Umbilical cord (tissue), 2 donors: Measurements from ENCODE around the gene CA11. TPM values are rescaled to one million over a fixed set of nuclear protein-coding genes. Genes with fewer than 3 reads are reported as not detected.
"Not testable (repeated sequence)": the region's sequence is repeated elsewhere in the genome, so short reads cannot be mapped to it uniquely, and the experiment has no call there.

ENCODE experiments used
- DNase-seq: peaks from one replicate; pipeline ENCODE4 v3.0.0-alpha.2; 2015; ENCODE audit warnings: low spot score
- total RNA-seq: library from RNA; depleted of rRNA; stranded (reverse); fragments of >200 nt; gene quantifications from one replicate; pipeline ENCODE4 v1.2.3, GENCODE V29; 2014; ENCODE audit warnings: low replicate concordance; ENCODE audit not compliant: insufficient read depth

The CA11 gene
- total RNA-seq, 1 donor from 2014 or later, result not detected

DNA sequence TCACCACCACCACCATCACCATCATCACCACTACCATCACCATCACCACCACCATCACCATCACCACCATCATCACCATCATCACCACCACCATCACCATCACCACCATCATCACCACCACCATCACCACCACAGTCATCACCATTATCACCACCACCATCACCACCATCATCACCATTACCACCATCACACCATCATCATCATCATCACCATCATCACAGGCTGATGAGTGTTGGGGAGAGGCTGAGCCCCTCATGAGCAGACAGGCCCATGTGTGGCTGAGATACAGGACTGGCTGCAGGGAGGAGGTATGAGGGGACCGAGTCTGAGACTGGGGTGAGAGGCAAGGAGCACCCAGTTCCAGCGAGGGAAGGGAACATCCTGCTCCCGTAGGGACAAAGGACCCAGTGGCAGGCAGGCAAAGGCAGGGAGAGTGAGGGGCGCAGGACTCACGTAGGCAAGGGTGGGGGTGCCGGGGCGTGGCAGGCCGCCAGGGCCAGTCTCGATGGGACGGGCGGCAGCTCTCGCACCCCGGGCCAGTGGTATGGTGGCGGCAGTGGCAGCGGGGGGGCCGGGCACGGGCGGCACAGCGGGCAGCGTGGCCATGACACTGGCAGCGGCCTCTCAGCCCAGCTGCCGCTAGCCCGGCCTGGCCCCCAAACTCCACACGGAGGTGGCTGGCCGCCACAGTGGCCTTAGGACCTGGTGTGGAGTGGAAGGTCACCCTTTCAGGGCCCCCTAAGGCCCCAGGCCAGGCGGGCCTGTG lies 24.1 kb upstream of the CA11 start:
- no peak for DNase-seq

DNA sequence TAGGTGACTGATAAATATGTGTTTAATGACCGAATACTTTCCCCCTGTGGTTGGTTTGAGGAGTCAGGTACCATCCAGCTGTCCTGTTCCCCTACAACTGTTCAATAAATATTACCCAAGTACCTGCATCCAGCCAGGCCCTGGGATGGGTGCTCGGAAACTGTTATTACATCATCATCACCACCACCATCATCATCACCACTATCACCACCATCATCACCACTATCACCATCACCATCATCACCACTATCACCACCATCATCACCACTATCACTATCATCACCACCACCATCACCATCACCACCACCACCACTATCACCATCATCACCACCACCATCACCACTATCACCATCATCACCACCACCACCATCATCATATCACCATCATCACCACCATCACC lies 22.8 kb upstream of the CA11 start:
- no peak for DNase-seq

DNA sequence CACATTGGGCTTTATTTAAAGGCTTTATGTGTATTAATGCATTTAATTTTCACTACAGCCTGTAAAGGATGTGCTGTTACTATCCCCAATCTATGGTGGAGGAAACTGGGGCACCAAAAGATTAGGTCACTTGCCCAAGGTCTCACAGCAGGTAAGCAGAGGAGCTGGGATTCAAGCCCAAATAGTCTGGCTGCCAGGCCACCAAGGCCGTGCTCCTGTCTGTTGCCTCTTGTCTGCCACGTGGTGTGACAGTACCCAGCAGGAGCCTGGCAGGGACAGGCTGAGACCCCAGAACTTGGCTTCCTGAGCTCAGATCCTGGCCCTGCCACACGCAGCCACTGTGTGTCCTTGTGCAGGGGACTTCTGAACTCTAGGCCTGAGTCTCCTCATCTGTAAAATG lies 22.3 kb upstream of the CA11 start:
- no peak for DNase-seq

DNA sequence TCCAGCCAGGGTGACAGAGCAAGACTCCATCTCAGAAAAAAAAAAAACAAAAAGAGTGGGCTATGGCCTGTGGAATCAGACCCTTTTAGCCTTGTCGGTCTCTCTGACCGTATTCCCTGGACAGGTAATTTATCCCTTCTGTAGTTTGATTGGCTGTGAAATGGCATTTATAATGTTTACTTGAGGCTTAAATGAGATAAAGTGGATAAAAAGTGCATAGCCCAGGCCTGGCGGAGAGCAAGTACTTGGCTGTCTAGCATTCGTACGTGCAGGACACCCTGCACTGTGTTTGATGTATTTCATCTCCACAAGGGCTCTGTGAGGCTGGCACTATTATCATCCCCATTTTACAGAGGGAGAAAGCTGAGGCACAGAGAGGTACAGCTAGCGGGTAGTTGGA lies 19.8 kb upstream of the CA11 start:
- DNase-seq, result no peak

DNA sequence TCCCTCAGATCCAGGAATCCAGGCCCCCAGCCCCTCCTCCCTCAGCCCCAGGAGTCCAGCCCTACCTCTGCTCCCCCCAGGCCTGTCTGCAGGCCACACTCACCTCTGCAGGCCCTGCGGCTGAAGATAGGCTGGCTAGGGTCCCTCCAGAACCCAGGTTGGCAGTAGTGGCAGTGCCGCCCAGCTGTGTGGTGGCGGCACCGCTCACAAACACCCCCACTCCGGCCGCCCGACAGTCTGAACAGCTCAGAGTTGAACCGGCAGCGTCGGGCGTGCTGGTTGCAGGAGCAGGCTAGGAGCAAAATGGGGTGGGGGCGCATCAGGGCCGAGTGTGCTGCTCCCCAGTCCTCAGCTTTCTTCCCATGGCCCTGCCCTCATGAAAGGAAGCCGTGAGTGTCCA lies 18.5 kb upstream of the CA11 start:
- no peak for DNase-seq

DNA sequence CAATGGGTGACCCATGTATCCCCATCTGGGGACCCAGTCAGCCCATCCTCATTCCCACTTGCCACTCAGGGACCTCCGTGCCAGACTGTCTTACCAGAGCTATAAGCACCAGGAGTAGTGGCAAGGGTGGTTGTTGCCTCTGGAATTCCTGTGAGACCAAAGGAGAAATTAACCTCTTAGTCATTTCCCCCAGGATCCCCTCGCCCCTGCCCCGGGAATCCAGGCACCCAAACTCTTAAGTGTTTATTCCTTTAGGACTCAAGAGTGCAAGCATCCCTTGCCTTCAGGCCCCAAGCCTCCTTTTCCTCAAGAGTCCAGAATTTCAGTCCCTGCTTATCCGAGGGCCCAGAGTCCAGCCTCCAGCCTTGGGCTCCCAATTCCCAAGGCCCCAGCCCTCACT lies 17.7 kb upstream of the CA11 start:
- DNase-seq, result no peak

DNA sequence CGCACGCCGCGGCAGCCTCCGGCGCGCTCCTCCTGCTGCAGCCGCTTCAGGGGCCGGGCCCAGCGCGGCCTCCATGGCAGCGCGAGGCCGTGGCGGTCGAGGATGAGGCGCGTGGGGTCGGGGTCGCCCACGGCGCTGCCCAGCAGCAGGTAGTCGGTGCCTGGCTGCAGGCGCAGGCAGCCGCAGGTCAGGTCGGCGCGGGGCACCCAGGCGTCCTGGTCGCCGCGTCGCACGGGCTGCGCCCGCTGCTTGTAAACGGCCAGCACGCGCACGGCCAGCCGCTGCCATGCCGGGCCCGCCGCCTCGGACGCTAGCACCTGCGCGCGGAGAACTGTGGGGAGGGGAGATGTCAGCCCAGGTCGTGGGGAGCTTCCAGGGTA lies 15.7 kb upstream of the CA11 start:
- no peak for DNase-seq

DNA sequence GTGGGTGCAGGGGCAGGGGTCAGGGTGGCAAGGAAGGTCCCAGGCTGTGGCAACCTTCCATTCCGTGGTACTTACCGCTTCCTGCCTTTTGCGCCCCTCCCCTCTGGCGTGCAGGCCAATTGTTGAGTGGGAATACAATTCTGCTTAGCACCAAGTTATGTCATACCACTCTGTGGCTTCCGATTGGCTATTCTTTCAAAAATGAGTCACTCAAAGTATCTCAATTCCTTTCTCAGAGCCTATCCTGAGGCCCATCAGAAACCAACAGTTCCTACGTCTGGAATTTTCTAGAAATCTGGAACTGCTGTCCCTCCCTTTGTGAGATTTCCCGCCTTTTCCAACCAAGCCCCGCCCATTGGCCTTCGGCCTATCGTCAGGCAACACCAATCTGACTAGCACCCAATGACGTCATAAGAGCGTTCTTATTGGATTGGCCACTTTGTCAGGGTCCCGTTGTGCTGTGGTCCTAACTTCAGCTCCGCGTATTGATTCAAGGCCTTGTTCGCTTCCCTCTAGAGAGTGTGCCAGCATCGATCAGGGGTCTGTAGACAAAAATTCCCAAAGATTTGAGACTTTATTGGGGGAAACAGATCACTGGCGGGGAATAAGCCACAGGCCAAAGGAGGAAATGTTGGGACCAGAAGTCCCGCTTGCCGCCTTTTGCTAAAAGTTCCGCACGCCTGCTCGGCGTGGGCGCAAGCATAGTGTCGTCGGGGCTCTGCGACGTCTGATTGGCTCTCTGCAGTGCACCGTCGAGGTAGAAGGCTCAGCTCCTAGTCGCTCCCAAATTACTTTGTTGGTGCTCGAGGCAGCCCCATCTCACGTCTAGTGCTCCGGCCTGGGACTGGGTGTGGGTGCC lies 15.1 kb upstream of the CA11 start:
- peak; percentile 87 for DNase-seq

DNA sequence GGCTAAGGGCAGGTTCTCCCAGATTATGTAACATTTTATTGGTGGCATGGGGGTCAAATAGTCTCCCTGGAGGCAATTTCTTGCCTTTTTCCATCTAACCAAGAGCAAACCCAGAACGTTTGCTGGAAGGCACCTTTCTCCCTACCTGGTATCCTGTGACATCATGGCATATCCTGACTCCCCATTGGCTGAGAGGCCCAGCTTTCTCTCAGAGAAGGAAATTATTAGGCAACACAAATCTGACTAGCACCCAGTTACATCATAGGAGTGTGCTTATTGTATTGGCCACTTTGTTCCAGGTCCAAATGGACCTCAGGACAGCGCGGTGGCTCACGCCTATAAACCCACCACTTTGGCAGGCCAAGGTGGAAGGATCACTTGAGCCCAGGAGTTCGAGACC lies 13.8 kb upstream of the CA11 start:
- DNase-seq, result no peak

DNA sequence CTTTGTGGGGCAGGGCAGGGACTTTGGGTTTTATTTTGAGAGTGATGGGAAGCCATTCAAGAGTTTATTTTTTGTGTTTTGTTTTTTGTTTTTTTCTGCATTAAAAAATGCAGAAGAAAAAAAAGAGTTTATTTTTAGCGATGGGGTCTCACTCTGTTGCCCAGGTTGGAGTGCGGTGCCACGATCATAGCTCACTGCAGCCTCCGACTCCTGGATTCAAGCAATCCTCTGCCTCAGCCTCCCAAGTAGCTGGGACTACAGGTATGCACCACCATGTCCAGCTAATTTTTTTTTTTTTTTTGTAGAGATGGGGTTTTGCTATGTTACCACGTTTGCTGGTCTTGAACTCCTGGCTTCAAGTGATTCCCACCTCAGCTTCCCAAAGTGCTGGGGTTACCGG lies 12.5 kb upstream of the CA11 start:
- DNase-seq, result no peak

DNA sequence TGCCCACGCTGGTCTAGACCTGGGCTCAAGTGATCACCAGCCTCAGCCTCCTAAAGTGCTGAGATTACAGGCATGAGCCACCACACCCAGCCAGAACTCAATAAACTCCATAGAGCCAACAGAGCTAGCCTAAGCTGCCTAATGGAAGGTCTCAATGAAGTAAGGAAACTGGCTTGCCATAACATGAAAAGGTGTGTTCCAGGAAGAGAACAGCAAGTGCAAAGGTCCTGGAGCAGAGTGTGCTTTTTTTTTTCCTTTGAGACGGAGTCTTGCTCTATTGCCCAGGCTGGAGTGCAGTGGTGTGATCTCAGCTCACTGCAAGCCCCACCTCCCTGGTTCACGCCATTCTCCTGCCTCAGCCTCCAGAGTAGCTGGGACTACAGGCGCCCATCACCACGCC lies 11.8 kb upstream of the CA11 start:
- not testable (repeated sequence) for DNase-seq

DNA sequence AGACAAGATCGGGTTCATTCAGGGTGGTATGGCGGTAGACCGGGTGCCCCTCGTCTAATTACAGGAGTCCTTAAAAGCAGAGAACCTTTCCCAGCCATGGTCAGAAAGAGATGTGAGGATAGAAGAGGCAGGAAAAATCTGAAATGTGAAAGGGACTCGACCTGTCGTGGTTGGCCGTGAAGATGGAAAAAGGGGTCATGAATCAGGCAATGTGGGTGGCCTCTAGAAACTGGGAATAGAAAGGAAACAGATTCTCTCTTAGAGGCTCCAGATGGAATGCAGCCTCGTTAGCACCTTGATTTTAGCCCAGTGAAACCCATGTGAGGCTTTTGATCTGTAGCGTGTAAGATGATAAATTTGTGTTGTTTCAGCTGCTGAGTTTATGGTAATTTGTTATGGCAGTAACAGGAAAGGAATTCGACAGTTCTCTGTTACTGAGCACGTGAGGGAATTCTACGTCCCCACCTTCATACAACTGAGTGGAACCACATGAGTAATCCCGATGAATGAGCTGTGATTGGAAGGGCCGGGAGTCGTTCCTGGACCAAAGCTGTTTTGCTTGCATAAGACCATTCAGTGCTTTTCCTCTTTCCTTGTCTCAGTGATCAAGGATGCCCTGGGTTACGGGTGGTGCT lies 11.0 kb upstream of the CA11 start:
- DNase-seq, result no peak

DNA sequence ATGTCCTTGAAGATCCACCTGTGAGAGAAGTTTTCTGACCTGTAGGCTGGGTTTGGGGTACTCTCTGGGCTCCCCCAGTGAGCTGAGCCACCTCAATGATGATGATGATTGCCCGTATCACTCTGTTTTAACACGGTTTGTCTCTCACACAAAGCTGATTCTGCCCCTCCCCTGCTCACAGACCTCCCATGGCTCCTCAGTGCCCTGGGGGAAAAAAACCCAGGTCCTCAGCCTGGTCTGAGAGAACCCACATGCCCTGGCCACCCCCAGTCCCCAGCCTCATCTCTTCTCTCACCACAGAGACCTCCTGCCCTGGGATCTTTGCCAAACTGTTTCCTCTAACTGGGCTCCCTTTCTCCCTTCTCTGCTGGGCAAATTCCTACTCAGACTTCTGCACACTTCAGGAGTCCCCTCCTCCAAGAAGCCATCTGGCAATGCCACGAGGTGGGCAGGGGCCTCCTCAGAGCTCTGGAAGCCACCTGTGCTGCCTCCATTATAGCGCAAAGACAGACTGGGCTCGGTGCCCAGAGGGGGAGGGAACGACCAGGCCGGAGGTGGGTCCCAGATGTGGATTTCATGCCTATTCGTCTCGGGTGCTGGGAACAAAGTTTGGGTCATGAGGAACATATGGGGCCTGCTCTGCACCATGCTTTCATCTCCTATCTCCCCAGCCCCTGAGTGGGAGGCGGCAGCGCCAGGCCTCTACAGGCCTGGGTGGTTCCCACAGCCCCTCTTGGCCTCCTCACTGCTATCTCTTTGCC lies 8.5 kb upstream of the CA11 start:
- DNase-seq, result no peak

DNA sequence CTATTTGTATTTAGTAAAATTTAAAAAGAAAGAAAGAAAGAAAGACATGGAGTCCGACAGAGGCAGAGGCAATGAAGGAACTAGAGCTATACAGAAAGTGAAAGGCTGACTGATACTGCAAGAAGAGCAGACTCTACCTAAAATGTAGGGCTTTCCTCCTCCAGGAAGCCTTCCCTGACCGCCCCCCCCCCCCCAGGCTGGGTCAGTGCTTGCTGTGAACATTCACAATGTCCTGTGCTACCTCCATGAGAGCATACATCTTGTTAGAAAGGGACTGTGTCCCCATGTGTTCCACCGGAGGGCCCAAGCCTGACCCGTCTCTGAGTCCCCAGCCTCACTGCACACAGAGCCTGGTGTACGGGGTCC lies 5.7 kb upstream of the CA11 start:
- no peak for DNase-seq

DNA sequence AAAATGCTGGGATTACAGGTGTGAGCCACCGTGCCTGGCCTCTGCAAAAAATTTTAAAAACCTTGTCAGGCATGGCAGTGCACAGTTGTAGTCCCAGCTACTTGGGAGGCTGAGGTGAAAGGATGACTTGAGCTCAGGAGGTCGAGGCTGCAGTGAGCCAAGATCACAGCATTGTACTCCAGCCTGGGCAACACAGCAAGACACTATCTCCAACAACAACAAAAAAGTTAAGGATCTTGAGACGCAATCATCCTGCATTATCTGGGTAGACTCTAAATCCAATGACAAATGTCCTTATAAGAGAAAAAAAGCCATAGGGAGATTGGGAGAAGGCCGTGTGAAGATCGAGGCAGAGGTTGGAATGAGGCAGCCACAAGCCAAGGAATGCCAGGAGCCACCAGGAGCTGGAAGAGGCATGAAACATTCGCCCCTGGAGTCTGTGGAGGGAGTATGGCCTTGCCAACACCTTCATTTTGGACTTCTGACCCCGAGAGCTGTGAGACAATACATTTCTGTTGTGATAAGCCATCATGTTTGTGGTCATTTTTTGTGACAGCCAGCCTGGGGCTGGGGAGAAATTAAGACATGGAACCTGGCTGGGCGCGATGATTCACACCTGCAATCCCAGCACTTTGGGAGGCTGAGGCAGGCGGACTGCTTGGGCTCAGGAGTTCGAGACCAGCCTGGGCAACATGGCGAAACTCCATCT lies 5.1 kb upstream of the CA11 start:
- no peak for DNase-seq

DNA sequence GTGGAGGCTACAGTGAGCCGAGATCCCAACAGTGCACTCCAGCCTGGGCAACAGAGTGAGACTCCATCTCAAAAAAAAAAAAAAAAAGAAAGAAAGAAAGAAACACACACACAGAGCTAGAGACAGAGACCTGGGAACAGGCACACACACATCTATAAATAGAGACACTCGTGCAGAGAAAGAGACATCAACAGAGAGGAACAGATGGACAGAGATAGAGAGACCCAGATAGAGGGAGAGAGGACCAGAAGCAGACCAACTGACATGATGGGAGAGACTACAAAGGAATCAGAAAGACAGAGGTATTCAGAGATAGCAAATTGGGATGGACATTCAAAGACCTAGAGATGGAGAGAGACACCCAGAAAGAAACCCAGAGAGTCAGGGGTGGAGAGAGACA lies 2.1 kb upstream of the CA11 start:
- DNase-seq, result no peak

DNA sequence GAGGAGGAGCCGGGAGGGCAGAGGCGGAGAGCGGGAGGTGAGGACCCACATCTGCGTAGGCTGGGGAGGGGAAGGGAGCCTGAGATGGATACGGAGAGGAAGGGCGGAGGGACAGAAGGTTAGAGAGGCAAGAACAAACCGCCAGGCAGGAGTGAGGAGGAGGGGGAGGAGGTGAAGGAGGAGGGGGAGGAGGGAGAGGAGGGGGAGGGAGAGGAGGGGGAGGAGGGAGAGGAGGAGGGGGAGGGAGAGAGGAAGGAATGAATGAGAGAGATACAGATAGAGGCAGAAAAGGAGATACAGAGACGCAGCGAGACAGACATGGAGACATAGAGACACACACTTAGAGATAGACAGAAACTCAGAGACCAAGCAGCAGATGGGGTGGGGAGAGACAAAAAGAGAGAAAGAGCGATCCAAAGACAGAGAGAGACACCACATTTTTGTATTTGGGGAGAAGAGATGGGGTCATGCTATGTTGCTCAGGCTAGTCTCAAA lies 782 bp upstream of the CA11 start:
- DNase-seq, result no peak

DNA sequence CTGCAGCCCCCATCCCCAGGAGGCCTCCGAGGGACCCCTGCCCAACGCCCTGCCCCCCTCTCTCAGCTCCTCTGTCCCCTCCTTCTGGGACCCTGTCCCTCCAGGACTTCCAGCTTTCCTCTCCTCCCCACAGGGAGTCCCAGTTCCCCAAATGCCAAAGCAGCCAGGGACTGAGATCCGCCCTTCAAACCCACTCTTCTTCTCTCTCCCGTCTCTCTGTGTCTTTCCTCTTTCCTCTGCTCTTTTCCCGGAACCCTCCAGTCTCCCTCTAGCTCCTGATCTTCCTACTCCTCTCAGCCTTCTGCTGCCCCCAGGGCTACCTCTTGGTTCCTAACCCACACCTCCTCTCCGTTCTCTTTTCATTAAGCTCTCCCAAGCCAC lies 377 bp downstream of the CA11 start:
- no peak for DNase-seq

DNA sequence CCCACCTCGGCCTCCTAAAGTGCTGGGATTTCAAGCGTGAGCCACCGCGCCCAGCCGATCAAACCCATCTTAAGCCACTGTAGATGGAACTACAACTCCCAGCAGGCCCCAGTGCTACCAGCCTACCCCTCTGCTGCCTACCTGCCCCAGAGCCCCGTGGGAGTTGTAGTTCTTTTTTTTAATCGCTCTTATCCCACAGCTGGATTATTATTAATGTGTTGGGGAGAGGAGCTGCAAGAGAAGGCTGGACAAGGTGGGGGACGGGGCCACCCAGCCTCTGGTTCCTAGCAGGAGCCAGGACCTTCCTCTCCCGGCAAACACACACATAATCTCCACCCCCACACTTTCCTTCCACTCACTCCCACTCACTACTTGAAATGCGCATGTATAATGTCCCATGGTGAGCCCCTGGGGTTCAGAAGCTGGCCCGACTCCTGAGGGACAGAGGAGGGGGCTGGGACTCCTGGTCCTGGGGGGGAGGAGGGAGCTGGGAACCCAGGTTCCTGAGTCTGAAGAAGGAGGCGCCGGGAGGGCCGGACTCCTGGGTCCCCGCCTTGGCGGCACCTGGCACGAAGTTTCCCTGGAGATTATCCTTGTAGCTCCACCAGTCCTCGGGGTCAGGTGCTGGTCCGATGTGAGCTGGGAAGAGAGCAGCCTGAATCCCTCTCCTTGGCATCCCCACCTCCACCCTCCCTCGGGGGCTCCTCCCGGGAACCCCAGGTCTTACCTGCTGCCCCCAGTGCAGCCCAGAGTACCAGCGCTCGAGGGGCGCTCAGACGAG lies 958 bp downstream of the CA11 start:
- peak; percentile 79 for DNase-seq

DNA sequence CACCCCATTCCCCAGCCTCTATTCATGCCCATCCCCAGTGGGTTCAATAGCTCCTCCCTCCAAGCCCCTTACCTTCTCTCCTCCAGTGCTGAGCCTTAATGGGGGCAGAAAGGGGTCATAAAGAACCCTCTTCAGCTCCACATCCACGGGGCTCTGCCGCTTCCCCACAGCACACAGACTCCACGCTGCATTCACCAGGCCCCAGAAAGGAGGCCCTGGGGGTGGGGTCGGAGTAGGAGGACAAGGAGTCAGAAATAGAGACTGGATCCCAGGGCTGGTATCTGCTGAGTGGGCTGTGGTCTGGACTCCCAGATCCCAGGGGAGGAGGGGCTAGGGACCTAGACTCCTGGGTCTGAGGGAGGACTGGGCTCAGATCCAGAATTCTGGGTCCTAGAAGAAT lies 1.6 kb downstream of the CA11 start:
- DNase-seq, result no peak
